Amniotic stem cell (primary cell): ENCODE measurements around the gene SOX3.

Experiments
- DNase-seq: peaks from one replicate; lab custom pipeline; 2025; lab: John Stamatoyannopoulos, UW

SOX3 gene

DNA sequence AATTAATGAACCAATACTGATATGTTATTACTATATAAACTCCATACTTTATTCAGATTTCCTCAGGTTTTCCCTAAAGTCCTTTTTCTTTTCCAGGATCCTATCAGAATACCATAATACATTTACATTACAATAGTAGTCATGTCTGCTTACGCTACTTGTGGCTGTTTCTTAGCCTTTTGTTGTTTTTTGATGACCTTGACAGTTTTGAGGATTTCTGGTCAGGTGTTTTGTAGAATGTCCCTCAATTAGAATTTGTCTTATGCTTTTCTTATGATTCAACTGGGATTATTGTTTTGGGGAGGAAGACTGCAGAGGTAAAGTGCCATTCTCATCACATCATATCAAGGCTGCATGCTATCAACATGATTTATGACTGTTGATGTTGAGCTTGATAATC is 9.1 kb downstream of the SOX3 start:
- DNase-seq, result no peak

DNA sequence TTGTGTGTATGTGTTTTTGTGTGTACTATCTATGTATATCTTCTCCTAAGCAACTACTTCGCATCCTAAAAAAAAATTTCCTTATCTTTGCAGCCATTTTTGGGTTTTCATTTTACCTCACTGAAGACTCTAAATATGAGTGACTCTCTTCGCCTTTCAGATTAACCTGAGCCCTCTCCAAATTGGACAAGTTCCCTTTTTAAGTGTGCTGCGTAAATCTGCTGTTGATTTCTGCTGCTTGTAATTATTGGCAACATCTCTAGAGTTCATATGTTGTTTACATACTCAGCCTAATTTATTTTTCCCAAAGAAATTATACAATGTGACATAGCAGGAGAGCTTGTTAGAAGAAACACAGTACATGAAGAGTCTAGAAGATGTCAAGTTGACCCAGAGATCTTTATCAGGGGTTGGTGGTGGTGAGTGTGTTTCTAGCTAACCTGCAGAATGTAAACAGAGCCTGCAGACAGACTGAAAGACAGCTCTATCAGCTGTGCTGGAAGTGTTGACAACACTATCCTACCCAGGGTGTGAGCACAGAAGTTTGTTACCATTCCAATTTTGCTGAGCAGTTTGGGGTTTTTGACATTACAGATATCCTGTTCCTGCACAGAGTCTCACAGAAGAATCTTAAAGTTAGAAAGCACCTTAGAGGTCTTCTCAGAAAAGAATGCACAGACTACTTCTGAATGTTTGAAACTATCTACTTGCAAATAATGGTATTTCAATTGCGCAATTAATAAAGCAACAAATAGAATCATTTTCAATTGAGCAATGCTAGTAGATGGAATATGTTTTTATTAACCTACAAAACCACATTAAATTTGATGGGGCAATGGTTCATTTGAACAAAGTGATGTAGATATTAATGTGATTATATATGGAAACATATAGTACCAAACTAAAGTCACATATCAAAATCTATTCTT is 12.5 kb downstream of the SOX3 start:
- no peak for DNase-seq

DNA sequence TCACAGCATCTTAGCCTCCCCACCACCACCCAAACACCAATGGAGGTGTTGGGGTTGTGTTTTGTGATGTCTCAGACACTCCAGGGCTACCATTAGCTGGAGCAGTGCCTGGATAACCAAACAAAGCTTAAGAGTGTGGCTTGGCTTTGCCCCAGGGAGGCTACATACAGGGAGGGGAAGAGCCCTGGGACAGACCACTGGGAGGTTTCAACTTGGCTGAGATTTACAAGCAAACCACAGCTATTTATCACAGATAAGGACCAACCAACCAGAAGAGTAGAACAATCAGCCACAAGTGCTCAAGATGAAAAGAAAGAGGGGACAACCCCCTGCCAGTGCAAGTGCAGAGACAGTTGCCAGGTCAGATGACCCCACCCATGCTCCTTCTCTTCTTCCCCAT is 24.1 kb downstream of the SOX3 start:
- DNase-seq, result no peak

GRCh38 chrX:140477987-140478386 is 26.9 kb downstream of the SOX3 start:
- DNase-seq, result no peak

- DNase-seq, result no peak
Measured at GRCh38 chrX:140475025-140475424, 29.8 kb downstream of the SOX3 start.

GRCh38 chrX:140467211-140467610 is 37.7 kb downstream of the SOX3 start:
- DNase-seq, result no peak
